NOMO-1 (cell line): ENCODE measurements around the gene IL1B.

Source experiments
- DNase-seq, 2 experiments: peaks; one replicate each; lab custom pipeline; 2025; ENCODE audit not compliant: unreplicated experiment in 2 of 2; lab: John Stamatoyannopoulos, UW

IL1B gene

GRCh38 chr2:112836695-112837117, at the start of gene IL1B:
IL1B (minus strand) TSS chr2:112836779; CDS start chr2:112836229, 550 bp downstream.
- DNase-seq = peak; percentile 73 to 95

- DNase-seq = no peak
Measured at GRCh38 chr2:112886291-112886690, 49.7 kb upstream of the IL1B start.

GRCh38 chr2:112885506-112885902, 48.9 kb upstream of the IL1B start:
- DNase-seq = no peak

- peak; percentile 34 to 52 for DNase-seq
Measured at GRCh38 chr2:112884869-112885505, 48.4 kb upstream of the IL1B start.

GRCh38 chr2:112883669-112884068, 47.1 kb upstream of the IL1B start:
- no peak for DNase-seq

GRCh38 chr2:112881217-112881985, 44.8 kb upstream of the IL1B start:
- DNase-seq = peak; percentile 66 to 73

GRCh38 chr2:112880696-112881095, 44.1 kb upstream of the IL1B start:
- no peak for DNase-seq

GRCh38 chr2:112880091-112880531, 43.5 kb upstream of the IL1B start:
- DNase-seq = no peak

- DNase-seq = peak in 1 of 2 experiments; percentile 16
Measured at GRCh38 chr2:112879491-112880041, 43.0 kb upstream of the IL1B start.

- no peak for DNase-seq
Measured at GRCh38 chr2:112877423-112877822, 40.8 kb upstream of the IL1B start.

GRCh38 chr2:112876971-112877361, 40.4 kb upstream of the IL1B start:
- DNase-seq = no peak

- no peak for DNase-seq
Measured at GRCh38 chr2:112876257-112876970, 39.8 kb upstream of the IL1B start.

GRCh38 chr2:112870841-112871835, 34.6 kb upstream of the IL1B start:
- DNase-seq = peak in 1 of 2 experiments; percentile 8

GRCh38 chr2:112869258-112869842, 32.8 kb upstream of the IL1B start:
- peak; percentile 75 to 79 for DNase-seq

GRCh38 chr2:112867701-112868631, 31.4 kb upstream of the IL1B start:
- DNase-seq = no peak

GRCh38 chr2:112866128-112866835, 29.7 kb upstream of the IL1B start:
- no peak for DNase-seq

- DNase-seq = no peak
Measured at GRCh38 chr2:112864072-112864471, 27.5 kb upstream of the IL1B start.
